H9 (cell line): ENCODE measurements around the gene TRERF1. TPM values are rescaled to one million over a fixed set of nuclear protein-coding genes. Genes with fewer than 3 reads are reported as not detected.

Experiments used
- DNase-seq: peaks from one replicate; pipeline ENCODE4 v3.0.0-alpha.2; 2017
- H2AFZ ChIP-seq: one replicate; pipeline ENCODE4 v1.6.1; 2013; ENCODE audit warnings: mild to moderate bottlenecking, low read length, control low read depth, moderate library complexity
- H2AK5ac ChIP-seq: 2 replicates; pipeline ENCODE4 v1.6.1; 2013; ENCODE audit warnings: low read length, control low read depth, mixed read lengths; ENCODE audit not compliant: insufficient read length
- H2BK120ac ChIP-seq: one replicate; pipeline ENCODE4 v1.6.1; 2013; ENCODE audit warnings: low read depth, mild to moderate bottlenecking, low read length, control low read depth, inconsistent platforms; ENCODE audit not compliant: poor library complexity, severe bottlenecking
- H2BK12ac ChIP-seq: 2 replicates; pipeline ENCODE4 v1.6.1; 2013; ENCODE audit warnings: low read length, control low read depth, mixed read lengths, low read depth; ENCODE audit not compliant: insufficient read length
- H2BK15ac ChIP-seq: 2 replicates; pipeline ENCODE4 v1.6.1; 2013; ENCODE audit warnings: low read depth, low read length, control low read depth
- H2BK20ac ChIP-seq: one replicate; pipeline ENCODE4 v1.6.1; 2013; ENCODE audit warnings: low read depth, mild to moderate bottlenecking, low read length, control low read depth, inconsistent platforms; ENCODE audit not compliant: poor library complexity, severe bottlenecking
- H2BK5ac ChIP-seq: 2 replicates; pipeline ENCODE4 v1.6.1; 2013; ENCODE audit warnings: low read length, control low read depth, mixed read lengths; ENCODE audit not compliant: insufficient read length
- H3K14ac ChIP-seq: 2 replicates; pipeline ENCODE4 v1.6.1; 2013; ENCODE audit warnings: low read length, control low read depth; ENCODE audit not compliant: insufficient read depth
- H3K18ac ChIP-seq: 2 replicates; pipeline ENCODE4 v1.6.1; 2013; ENCODE audit warnings: low read depth, mild to moderate bottlenecking, mixed read lengths, low read length, control low read depth; ENCODE audit not compliant: insufficient read length
- H3K23ac ChIP-seq: 2 replicates; pipeline ENCODE4 v1.6.1; 2013; ENCODE audit warnings: low read length, control low read depth, mixed read lengths, low read depth; ENCODE audit not compliant: insufficient read length
- H3K23me2 ChIP-seq: 2 replicates; pipeline ENCODE4 v1.6.1; 2013; ENCODE audit warnings: low read depth, mild to moderate bottlenecking, mixed read lengths, low read length, control low read depth; ENCODE audit not compliant: insufficient read length, poor library complexity, severe bottlenecking
- H3K27ac ChIP-seq: 2 replicates; pipeline ENCODE4 v1.5.1; 2013; ENCODE audit warnings: low read length, control low read depth, mixed read lengths, low read depth; ENCODE audit not compliant: insufficient read length
- H3K27me3 ChIP-seq: 2 replicates; pipeline ENCODE4 v1.6.1; 2013; ENCODE audit warnings: low read length, control low read depth, inconsistent platforms; ENCODE audit not compliant: insufficient read depth
- H3K4ac ChIP-seq: 2 replicates; pipeline ENCODE4 v1.6.1; 2013; ENCODE audit warnings: low read depth, mild to moderate bottlenecking, control low read depth, inconsistent platforms, low read length, moderate library complexity
- H3K4me1 ChIP-seq: 2 replicates; pipeline ENCODE4 v1.6.1; 2013; ENCODE audit warnings: low read length, control low read depth, inconsistent platforms; ENCODE audit not compliant: insufficient read depth
- H3K4me2 ChIP-seq: 2 replicates; pipeline ENCODE4 v1.6.1; 2013; ENCODE audit warnings: low read length, control low read depth, mixed read lengths; ENCODE audit not compliant: insufficient read length, insufficient read depth
- H3K56ac ChIP-seq: 2 replicates; pipeline ENCODE4 v1.6.1; 2013; ENCODE audit warnings: low read depth, mild to moderate bottlenecking, mixed read lengths, low read length, control low read depth; ENCODE audit not compliant: insufficient read length
- H3K79me1 ChIP-seq: 2 replicates; pipeline ENCODE4 v1.6.1; 2013; ENCODE audit warnings: low read depth, mild to moderate bottlenecking, moderate library complexity, low read length, control low read depth, inconsistent platforms; ENCODE audit not compliant: insufficient read depth, poor library complexity, severe bottlenecking
- H3K79me2 ChIP-seq: 2 replicates; pipeline ENCODE4 v1.6.1; 2013; ENCODE audit warnings: low read length, control low read depth, inconsistent platforms; ENCODE audit not compliant: insufficient read depth
- H3K9ac ChIP-seq: 2 replicates; pipeline ENCODE4 v1.6.1; 2013; ENCODE audit warnings: low read length, control low read depth, mixed read lengths; ENCODE audit not compliant: insufficient read length; ENCODE audit errors: extremely low read depth
- H3K9me3 ChIP-seq: one replicate; pipeline ENCODE4 v1.6.1; 2013; ENCODE audit warnings: low read depth, low read length, inconsistent platforms; ENCODE audit not compliant: control insufficient read depth
- H3T11ph ChIP-seq: one replicate; pipeline ENCODE4 v1.6.1; 2013; ENCODE audit warnings: mild to moderate bottlenecking, low read length, control low read depth, inconsistent platforms
- H4K20me1 ChIP-seq: one replicate; pipeline ENCODE4 v1.6.1; 2013; ENCODE audit not compliant: control insufficient read depth, insufficient read length, insufficient read depth
- H4K5ac ChIP-seq: 2 replicates; pipeline ENCODE4 v1.6.1; 2013; ENCODE audit warnings: low read depth, mild to moderate bottlenecking, mixed read lengths, low read length, control low read depth; ENCODE audit not compliant: insufficient read length
- H4K8ac ChIP-seq: replicated peaks from 2 replicates; pipeline ENCODE4 v1.6.1; 2013; ENCODE audit warnings: low read length, control low read depth, mixed read lengths, low read depth; ENCODE audit not compliant: insufficient read length
- H4K91ac ChIP-seq: 2 replicates; pipeline ENCODE4 v1.6.1; 2013; ENCODE audit warnings: low read depth, mild to moderate bottlenecking, moderate library complexity, mixed read lengths, low read length, control low read depth; ENCODE audit not compliant: insufficient read length
- H3K27ac Mint-ChIP-seq, 3 experiments: 2 replicates in 2 of 3; 3 replicates in 1 of 3; pipeline ENCODE4 v1.8.0; 2020 to 2021; ENCODE audit warnings: mixed read lengths in 3 of 3, mild to moderate bottlenecking in 1 of 3, moderate library complexity in 1 of 3
- H3K27me3 Mint-ChIP-seq: 2 replicates; pipeline ENCODE4 v1.8.0; 2021; ENCODE audit warnings: low read depth, mild to moderate bottlenecking, moderate library complexity, mixed read lengths
- H3K36me3 Mint-ChIP-seq, 3 experiments: 2 replicates in 2 of 3; 3 replicates in 1 of 3; pipeline ENCODE4 v1.8.0; 2020 to 2021; ENCODE audit warnings: low read depth in 3 of 3, mixed read lengths in 3 of 3; ENCODE audit not compliant: insufficient read depth in 1 of 3
- H3K4me1 Mint-ChIP-seq, 2 experiments: 2 replicates each; pipeline ENCODE4 v1.8.0; 2020; ENCODE audit warnings: mixed read lengths in 2 of 2
- H3K4me3 Mint-ChIP-seq, 2 experiments: 2 replicates in 1 of 2; 3 replicates in 1 of 2; pipeline ENCODE4 v1.8.0; 2020 to 2021; ENCODE audit warnings: mild to moderate bottlenecking in 2 of 2, mixed read lengths in 2 of 2, moderate library complexity in 1 of 2
- H3K9me3 Mint-ChIP-seq, 2 experiments: 2 replicates in 1 of 2; 3 replicates in 1 of 2; pipeline ENCODE4 v1.8.0; 2020; ENCODE audit warnings: mild to moderate bottlenecking in 2 of 2, mixed read lengths in 2 of 2, moderate library complexity in 1 of 2
- WGBS: extraction: QIAGEN DNeasy Blood & Tissue Kit; methylation state at CpG from one replicate; pipeline ENCODE4 v1.1.7; 2013; ENCODE audit warnings: missing lambda C conversion rate, low lambda C conversion rate, mixed read lengths; ENCODE audit not compliant: insufficient read length; ENCODE audit errors: extremely low coverage; 5-methylcytosine and 5-hydroxymethylcytosine counted together
- total RNA-seq: library from RNA; stranded (reverse); gene quantifications from 2 replicates; pipeline ENCODE4 v1.2.1, GENCODE V29; 2021
- TF ChIP-seq, protein P1 (sequence below): fragments of 200-600 bp; sonication (generic); conservative IDR thresholded peaks from 3 replicates; pipeline ENCODE4 v1.8.0; 2021; ENCODE audit warnings: antibody characterized with exemption, mild to moderate bottlenecking

TRERF1 gene
- total RNA-seq, 1 experiment from 2014 or later = 19.7 TPM

GRCh38 chr6:42266538-42266937 is 185.2 kb downstream of the TRERF1 start:
- no peak overlapping the region for H2BK20ac ChIP-seq
- no peaks in the 10 kb centered on the region for H3K23me2 ChIP-seq
- Mint-ChIP-seq H3K4me1 (peaks cover 18 to 28% of the 10 kb centered on the region in 2 experiments), H3K27ac (no peak overlapping the region), H3K9me3 (no peaks in the 10 kb centered on the region), H3K27me3 (no peaks in the 10 kb centered on the region), H3K4me3 (no peak overlapping the region), H3K36me3 (peaks cover 26 to 37% (median 30%) of the 10 kb centered on the region in 3 experiments)
- H3K56ac ChIP-seq = no peak overlapping the region
- H2BK5ac ChIP-seq = no peak overlapping the region
- H2BK120ac ChIP-seq = no peak overlapping the region
- no peak overlapping the region for H2BK12ac ChIP-seq
- WGBS = no CpG with 5 or more reads among the region's 1 CpG
- no peaks in the 10 kb centered on the region for H3K4me1 ChIP-seq
- H3K27me3 ChIP-seq = no peaks in the 10 kb centered on the region
- no peak overlapping the region for H3T11ph ChIP-seq
- no peak overlapping the region for H3K23ac ChIP-seq
- H3K18ac ChIP-seq = no peak overlapping the region
- no peak for DNase-seq
- no peak overlapping the region for H2BK15ac ChIP-seq
- H3K14ac ChIP-seq = no peak overlapping the region
- H3K27ac ChIP-seq = no peak overlapping the region
- TF ChIP-seq, protein P1, sequence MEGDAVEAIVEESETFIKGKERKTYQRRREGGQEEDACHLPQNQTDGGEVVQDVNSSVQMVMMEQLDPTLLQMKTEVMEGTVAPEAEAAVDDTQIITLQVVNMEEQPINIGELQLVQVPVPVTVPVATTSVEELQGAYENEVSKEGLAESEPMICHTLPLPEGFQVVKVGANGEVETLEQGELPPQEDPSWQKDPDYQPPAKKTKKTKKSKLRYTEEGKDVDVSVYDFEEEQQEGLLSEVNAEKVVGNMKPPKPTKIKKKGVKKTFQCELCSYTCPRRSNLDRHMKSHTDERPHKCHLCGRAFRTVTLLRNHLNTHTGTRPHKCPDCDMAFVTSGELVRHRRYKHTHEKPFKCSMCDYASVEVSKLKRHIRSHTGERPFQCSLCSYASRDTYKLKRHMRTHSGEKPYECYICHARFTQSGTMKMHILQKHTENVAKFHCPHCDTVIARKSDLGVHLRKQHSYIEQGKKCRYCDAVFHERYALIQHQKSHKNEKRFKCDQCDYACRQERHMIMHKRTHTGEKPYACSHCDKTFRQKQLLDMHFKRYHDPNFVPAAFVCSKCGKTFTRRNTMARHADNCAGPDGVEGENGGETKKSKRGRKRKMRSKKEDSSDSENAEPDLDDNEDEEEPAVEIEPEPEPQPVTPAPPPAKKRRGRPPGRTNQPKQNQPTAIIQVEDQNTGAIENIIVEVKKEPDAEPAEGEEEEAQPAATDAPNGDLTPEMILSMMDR = no peak
- no peak overlapping the region for H3K9ac ChIP-seq
- H4K8ac ChIP-seq = no peak overlapping the region
- H4K20me1 ChIP-seq = no peaks in the 10 kb centered on the region
- no peak overlapping the region for H2AFZ ChIP-seq
- no peaks in the 10 kb centered on the region for H3K79me1 ChIP-seq
- H3K4ac ChIP-seq = no peak overlapping the region
- no peak overlapping the region for H4K5ac ChIP-seq
- no peaks in the 10 kb centered on the region for H3K79me2 ChIP-seq
- H4K91ac ChIP-seq = no peak overlapping the region
- H3K4me2 ChIP-seq = no peak overlapping the region
- no peak overlapping the region for H2AK5ac ChIP-seq
- no peaks in the 10 kb centered on the region for H3K9me3 ChIP-seq
